Measurements from ENCODE around the gene LYRM2.

The LYRM2 gene

DNA sequence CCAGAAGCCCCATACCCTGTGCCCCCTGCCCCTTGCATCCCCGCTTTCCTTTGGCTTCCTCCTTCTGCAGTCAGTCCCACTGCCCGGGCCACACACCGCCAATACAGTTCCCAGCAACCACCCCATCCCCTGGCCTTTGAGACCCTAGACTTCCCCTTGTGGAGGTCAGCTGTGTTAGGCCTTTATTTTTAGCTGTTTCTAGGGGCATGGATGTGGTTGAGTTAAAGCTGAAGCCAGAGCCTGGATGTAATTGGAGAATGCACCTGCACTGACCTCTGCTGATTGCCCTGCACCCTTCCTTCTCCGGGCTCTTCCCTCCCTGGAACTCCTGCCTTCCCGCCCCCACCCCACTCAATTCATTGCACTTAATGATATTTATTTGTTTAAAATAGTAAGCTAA, 33.9 kb downstream of the LYRM2 start:
- TF ChIP-seq HOXC10 (CRISPR knock-in tag; IDR thresholded peaks at IDR 0.05): no peak
- TF ChIP-seq ZNF394 (tag by site-specific recombination; IDR thresholded peaks at IDR 0.05; ENCODE audit: borderline replicate concordance): no peak
- no peak for TF ChIP-seq ZNF138 (tag by site-specific recombination; IDR thresholded peaks at IDR 0.05; ENCODE audit: borderline replicate concordance)
- no peak for TF ChIP-seq PBX3 (CRISPR knock-in tag; IDR thresholded peaks at IDR 0.05)
- TF ChIP-seq ZNF174 (tag by site-specific recombination; IDR thresholded peaks at IDR 0.05): no peak
- TF ChIP-seq ZNF488 (tag by site-specific recombination; IDR thresholded peaks at IDR 0.05): no peak
- no peak for TF ChIP-seq ZNF514 (tag by site-specific recombination; IDR thresholded peaks at IDR 0.05)
- TF ChIP-seq, protein P1, sequence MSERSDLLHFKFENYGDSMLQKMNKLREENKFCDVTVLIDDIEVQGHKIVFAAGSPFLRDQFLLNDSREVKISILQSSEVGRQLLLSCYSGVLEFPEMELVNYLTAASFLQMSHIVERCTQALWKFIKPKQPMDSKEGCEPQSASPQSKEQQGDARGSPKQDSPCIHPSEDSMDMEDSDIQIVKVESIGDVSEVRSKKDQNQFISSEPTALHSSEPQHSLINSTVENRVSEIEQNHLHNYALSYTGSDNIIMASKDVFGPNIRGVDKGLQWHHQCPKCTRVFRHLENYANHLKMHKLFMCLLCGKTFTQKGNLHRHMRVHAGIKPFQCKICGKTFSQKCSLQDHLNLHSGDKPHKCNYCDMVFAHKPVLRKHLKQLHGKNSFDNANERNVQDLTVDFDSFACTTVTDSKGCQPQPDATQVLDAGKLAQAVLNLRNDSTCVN (tag by site-specific recombination; optimal IDR thresholded peaks at IDR 0.05): no peak
- TF ChIP-seq ZBTB21 (tag by site-specific recombination; IDR thresholded peaks at IDR 0.05): no peak
- TF ChIP-seq SETDB1 (IDR thresholded peaks at IDR 0.05; ENCODE audit: insufficient read length, low read length): no peak
- TF ChIP-seq ZNF23 (tag by site-specific recombination; IDR thresholded peaks at IDR 0.05; ENCODE audit: borderline replicate concordance): no peak
- no peak for TF ChIP-seq ZNF292 (tag by site-specific recombination; IDR thresholded peaks at IDR 0.05; ENCODE audit: borderline replicate concordance, low read depth)
- no peak for TF ChIP-seq WT1 (tag by site-specific recombination; IDR thresholded peaks at IDR 0.05)
- H3K27ac ChIP-seq (ENCODE audit: extremely low read depth, low read depth, low read length): no peak overlapping the region
- H3K9me3 ChIP-seq (ENCODE audit: control insufficient read depth, insufficient read depth, low read depth, low read length): no peaks in the 10 kb centered on the region
- no peaks in the 10 kb centered on the region for H3K4me1 ChIP-seq (ENCODE audit: control insufficient read depth, insufficient read depth, low read length)
- H3K36me3 ChIP-seq (ENCODE audit: control insufficient read depth in 2 of 2, insufficient read depth in 1 of 2, low read length in 2 of 2): peaks cover 0 to 10% of the 10 kb centered on the region in 2 experiments; a peak in 2 of 3 replicates
- ChIA-PET POLR2A (interaction anchor here (0.5 to 0.6 kb wide), 5 partner anchors 35 to 684 kb away, joined by 3 to 5 read pairs (median 5); no protein-coding TSS in a partner anchor), CTCF (interaction anchor here (0.9 to 2.9 kb wide), 3 partner anchors 170 to 232 kb away, joined by 3 to 14 read pairs (median 5); no protein-coding TSS in a partner anchor)
- no peak overlapping the region for H3K4me3 ChIP-seq (ENCODE audit: low read depth, low read length)

DNA sequence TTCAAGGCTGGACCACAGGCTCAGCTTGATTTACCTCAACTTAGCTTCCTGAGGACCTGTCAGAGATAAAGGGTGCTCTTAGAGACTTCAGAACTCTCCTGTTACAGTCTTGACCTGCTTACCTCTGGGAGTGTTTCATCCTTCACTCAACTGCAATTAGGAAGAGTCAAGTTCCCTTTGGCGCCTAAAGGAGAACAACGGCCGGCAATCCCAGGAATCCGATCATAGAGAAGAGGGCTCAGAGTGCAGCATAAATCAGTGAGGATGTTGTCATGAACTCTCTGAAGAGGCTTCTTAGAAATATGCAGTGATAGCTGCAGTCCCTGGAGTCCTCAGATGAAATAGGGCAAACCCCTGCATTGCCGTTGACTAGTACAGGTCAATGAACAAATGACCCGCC, 36.4 kb downstream of the LYRM2 start:
- Histone ChIP-seq H3K4me1 (ENCODE audit: control insufficient read depth, insufficient read depth, low read length) (no peaks in the 10 kb centered on the region), H3K36me3 (ENCODE audit: control insufficient read depth in 2 of 2, insufficient read depth in 1 of 2, low read length in 2 of 2) (peaks cover 0 to 6% of the 10 kb centered on the region in 2 experiments; a peak in 2 of 3 replicates), H3K4me3 (ENCODE audit: low read depth, low read length) (no peak overlapping the region), H3K27ac (ENCODE audit: extremely low read depth, low read depth, low read length) (no peak overlapping the region), H3K9me3 (ENCODE audit: control insufficient read depth, insufficient read depth, low read depth, low read length) (no peaks in the 10 kb centered on the region)
- ChIA-PET POLR2A (no interaction called here), CTCF (interaction anchor here (0.6 kb wide), 1 partner anchor 609 kb away, joined by 3 read pairs; no protein-coding TSS in a partner anchor)
- no peak for TF ChIP-seq ZNF529 (tag by site-specific recombination; IDR thresholded peaks at IDR 0.05; ENCODE audit: insufficient replicate concordance)
- TF ChIP-seq ZNF239 (tag by site-specific recombination; IDR thresholded peaks at IDR 0.05): no peak
- no peak for TF ChIP-seq HOXC10 (CRISPR knock-in tag; IDR thresholded peaks at IDR 0.05)
- no peak for TF ChIP-seq ZSCAN4 (tag by site-specific recombination; IDR thresholded peaks at IDR 0.05)
- TF ChIP-seq, protein P2, sequence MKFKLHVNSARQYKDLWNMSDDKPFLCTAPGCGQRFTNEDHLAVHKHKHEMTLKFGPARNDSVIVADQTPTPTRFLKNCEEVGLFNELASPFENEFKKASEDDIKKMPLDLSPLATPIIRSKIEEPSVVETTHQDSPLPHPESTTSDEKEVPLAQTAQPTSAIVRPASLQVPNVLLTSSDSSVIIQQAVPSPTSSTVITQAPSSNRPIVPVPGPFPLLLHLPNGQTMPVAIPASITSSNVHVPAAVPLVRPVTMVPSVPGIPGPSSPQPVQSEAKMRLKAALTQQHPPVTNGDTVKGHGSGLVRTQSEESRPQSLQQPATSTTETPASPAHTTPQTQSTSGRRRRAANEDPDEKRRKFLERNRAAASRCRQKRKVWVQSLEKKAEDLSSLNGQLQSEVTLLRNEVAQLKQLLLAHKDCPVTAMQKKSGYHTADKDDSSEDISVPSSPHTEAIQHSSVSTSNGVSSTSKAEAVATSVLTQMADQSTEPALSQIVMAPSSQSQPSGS (tag by site-specific recombination; IDR thresholded peaks at IDR 0.05; ENCODE audit: low read depth): no peak
- TF ChIP-seq ZNF48 (tag by site-specific recombination; IDR thresholded peaks at IDR 0.05): no peak
- TF ChIP-seq ZNF776 (tag by site-specific recombination; IDR thresholded peaks at IDR 0.05; ENCODE audit: borderline replicate concordance): no peak
- no peak for TF ChIP-seq ZNF302 (tag by site-specific recombination; IDR thresholded peaks at IDR 0.05; ENCODE audit: low read depth)
- TF ChIP-seq ZNF664 (tag by site-specific recombination; IDR thresholded peaks at IDR 0.05): no peak
- TF ChIP-seq ZBTB48 (tag by site-specific recombination; IDR thresholded peaks at IDR 0.05): no peak
- TF ChIP-seq ZNF350 (tag by site-specific recombination; IDR thresholded peaks at IDR 0.05): no peak
- TF ChIP-seq YY1 (tag by site-specific recombination; IDR thresholded peaks at IDR 0.05): no peak
- TF ChIP-seq ZNF366 (tag by site-specific recombination; conservative IDR thresholded peaks at IDR 0.05): no peak
- no peak for TF ChIP-seq ZNF114 (tag by site-specific recombination; IDR thresholded peaks at IDR 0.05)
- no peak for TF ChIP-seq ZNF513 (tag by site-specific recombination; IDR thresholded peaks at IDR 0.05)
- TF ChIP-seq ZNF768 (tag by site-specific recombination; IDR thresholded peaks at IDR 0.05): no peak
- no peak for TF ChIP-seq YY2 (tag by site-specific recombination; IDR thresholded peaks at IDR 0.05)
- TF ChIP-seq ZNF473 (tag by site-specific recombination; IDR thresholded peaks at IDR 0.05): no peak

Measured in HEK293 (cell line).